ENCODE measurements around the gene AP2B1.
"Not testable (repeated sequence)": the region's sequence is repeated elsewhere in the genome, so short reads cannot be mapped to it uniquely, and the experiment has no call there.

Gene AP2B1

GRCh38 chr17:35609831-35610230, 22.7 kb downstream of the AP2B1 start:
- Histone ChIP-seq H3K9me3 (replicated peaks in 1 of 11) (no peaks in the 10 kb centered on the region), H3K4me3 (no peak overlapping the region), H4K20me1 (peaks cover 0 to 40% (median 21%) of the 10 kb centered on the region in 11 experiments; a peak in 15 of 22 replicates), H3K36me3 (peaks cover 76 to 99% (median 88%) of the 10 kb centered on the region in 11 experiments), H3K27me3 (no peaks in the 10 kb centered on the region), H3K27ac (no peak overlapping the region), H3K9ac (no peak overlapping the region), H3K4me2 (no peak overlapping the region), H3K4me1 (no peaks in the 10 kb centered on the region)
- TF ChIP-seq Cebpa-rat (IDR thresholded peaks at IDR 0.05) = no peak

DNA sequence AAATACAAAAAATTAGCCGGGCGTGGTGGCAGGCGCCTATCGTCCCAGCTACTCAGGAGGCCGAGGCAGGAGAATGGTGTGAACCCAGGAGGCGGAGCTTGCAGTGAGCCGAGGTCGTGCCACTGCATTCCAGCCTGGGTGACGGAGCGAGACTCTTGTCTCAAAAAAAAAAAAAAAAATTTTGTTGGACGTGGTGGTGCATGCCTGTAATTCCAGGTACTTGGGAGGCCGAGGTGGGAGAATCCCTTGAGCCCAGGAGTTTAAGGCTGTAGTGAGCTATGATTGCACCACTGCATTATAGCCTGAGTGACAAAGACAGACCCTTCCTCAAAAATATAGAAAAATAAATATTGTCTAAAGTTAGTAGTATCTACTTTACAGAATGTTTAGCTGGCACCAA, 23.6 kb downstream of the AP2B1 start:
- not testable (repeated sequence) for H3K9me3 ChIP-seq (replicated peaks in 1 of 11); H3K4me3 ChIP-seq; H3K27ac ChIP-seq; H3K4me2 ChIP-seq; H3K4me1 ChIP-seq; H3K9ac ChIP-seq; H3K27me3 ChIP-seq
- Histone ChIP-seq H4K20me1 (peaks cover 0 to 50% (median 21%) of the 10 kb centered on the region in 11 experiments; a peak in 15 of 22 replicates), H3K36me3 (peaks cover 73 to 99% (median 86%) of the 10 kb centered on the region in 11 experiments)

GRCh38 chr17:35612924-35613521, 25.9 kb downstream of the AP2B1 start:
- no peak for TF ChIP-seq Cebpa-rat (IDR thresholded peaks at IDR 0.05)
- H3K27ac ChIP-seq = no peak overlapping the region
- peaks cover 0 to 11% (median 5%) of the 10 kb centered on the region in 10 experiments; a peak in 8 of 20 replicates for H3K4me1 ChIP-seq
- no peak overlapping the region for H3K4me3 ChIP-seq
- no peak overlapping the region for H3K4me2 ChIP-seq
- no peaks in the 10 kb centered on the region for H3K9me3 ChIP-seq (replicated peaks in 1 of 11)
- no peak overlapping the region for H3K9ac ChIP-seq
- H3K36me3 ChIP-seq = peaks cover 59 to 96% (median 75%) of the 10 kb centered on the region in 11 experiments
- H4K20me1 ChIP-seq = peaks cover 0 to 66% (median 25%) of the 10 kb centered on the region in 11 experiments; a peak in 15 of 22 replicates
- no peaks in the 10 kb centered on the region for H3K27me3 ChIP-seq

DNA sequence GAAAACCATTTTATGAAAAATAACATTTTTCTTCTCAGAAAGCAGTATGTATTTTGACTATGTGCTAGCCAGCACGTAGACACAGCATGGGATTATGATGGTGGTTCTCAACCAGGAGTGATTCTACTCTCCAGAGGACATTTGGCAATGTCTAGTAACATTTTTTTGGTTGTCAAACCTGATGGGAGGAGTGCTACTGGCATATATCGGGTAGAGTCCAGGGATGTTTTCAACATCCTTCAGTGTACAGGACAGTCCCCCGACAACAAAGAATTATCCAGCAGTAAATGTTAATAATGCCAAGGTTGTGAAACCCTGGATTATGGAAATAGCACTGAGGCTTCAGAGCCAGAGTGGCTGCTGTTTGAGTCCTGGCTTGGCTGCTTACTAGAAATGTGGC, 27.7 kb downstream of the AP2B1 start:
- Histone ChIP-seq H3K27me3 (no peaks in the 10 kb centered on the region), H4K20me1 (peaks cover 0 to 74% (median 26%) of the 10 kb centered on the region in 11 experiments; a peak in 15 of 22 replicates), H3K4me1 (peaks cover 0 to 15% (median 9%) of the 10 kb centered on the region in 10 experiments; a peak in 8 of 20 replicates), H3K4me3 (no peak overlapping the region), H3K27ac (no peak overlapping the region), H3K36me3 (peaks cover 54 to 96% (median 67%) of the 10 kb centered on the region in 11 experiments), H3K4me2 (no peak overlapping the region), H3K9ac (no peak overlapping the region), H3K9me3 (replicated peaks in 1 of 11) (no peaks in the 10 kb centered on the region)
- TF ChIP-seq Cebpa-rat (IDR thresholded peaks at IDR 0.05) = no peak

DNA sequence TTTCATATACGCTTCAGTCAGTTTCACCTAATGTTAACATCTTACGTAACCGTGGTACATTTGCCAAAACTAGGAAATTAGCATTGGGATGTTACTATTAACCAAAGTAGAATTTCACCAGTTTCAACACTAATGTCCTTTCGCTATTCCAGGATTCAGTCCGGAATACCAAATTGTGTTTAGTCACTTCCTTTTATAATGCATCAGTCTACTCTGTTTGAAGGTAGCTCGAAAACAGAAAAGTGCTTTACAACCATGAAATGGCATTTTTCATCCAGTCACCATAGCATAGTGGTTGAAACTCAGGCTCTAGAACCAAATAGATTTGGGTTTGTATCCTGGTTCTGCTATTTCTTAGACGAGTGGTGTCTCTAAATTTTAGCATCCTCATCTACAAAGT, 29.4 kb downstream of the AP2B1 start:
- Histone ChIP-seq H3K4me3 (no peak overlapping the region), H3K27me3 (no peaks in the 10 kb centered on the region), H3K4me2 (peak overlapping the region in 2 of 11 experiments; percentile 11 to 13; a peak in 1 of 22 replicates), H4K20me1 (peaks cover 0 to 85% (median 25%) of the 10 kb centered on the region in 11 experiments; a peak in 15 of 22 replicates), H3K36me3 (peaks cover 46 to 94% (median 63%) of the 10 kb centered on the region in 11 experiments), H3K27ac (peak overlapping the region in 2 of 11 experiments; percentile 30 to 48; a peak in 3 of 22 replicates), H3K9ac (no peak overlapping the region), H3K4me1 (peaks cover 0 to 15% (median 9%) of the 10 kb centered on the region in 10 experiments; a peak in 8 of 20 replicates), H3K9me3 (replicated peaks in 1 of 11) (no peaks in the 10 kb centered on the region)
- TF ChIP-seq Cebpa-rat (IDR thresholded peaks at IDR 0.05) = no peak

DNA sequence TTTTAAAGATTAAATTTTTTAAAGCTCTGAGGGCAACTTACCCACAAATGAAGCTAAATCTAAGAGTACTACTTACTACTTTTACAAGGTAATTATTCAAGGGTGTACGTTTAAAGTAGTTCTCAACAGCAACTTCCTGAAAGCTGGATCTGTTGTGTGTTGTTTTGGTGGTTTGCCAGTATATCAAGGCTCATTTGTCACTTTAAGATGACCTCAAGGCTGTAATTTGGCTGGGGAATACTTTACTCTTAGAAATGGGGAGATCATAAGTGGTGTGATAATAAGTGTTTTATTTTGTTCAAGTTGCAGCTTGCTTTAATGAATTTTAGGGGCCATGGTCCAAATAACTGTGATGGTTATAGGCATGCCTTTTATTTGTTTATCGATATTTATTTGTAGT, 30.4 kb downstream of the AP2B1 start:
- Histone ChIP-seq H3K4me1 (peaks cover 0 to 15% (median 9%) of the 10 kb centered on the region in 10 experiments; a peak in 8 of 20 replicates), H3K9me3 (replicated peaks in 1 of 11) (no peaks in the 10 kb centered on the region), H3K4me2 (no peak overlapping the region), H3K36me3 (peaks cover 46 to 92% (median 57%) of the 10 kb centered on the region in 11 experiments), H3K27me3 (no peaks in the 10 kb centered on the region), H3K27ac (no peak overlapping the region), H4K20me1 (peaks cover 0 to 84% (median 18%) of the 10 kb centered on the region in 11 experiments; a peak in 15 of 22 replicates), H3K9ac (no peak overlapping the region), H3K4me3 (no peak overlapping the region)
- no peak for TF ChIP-seq Cebpa-rat (IDR thresholded peaks at IDR 0.05)

DNA sequence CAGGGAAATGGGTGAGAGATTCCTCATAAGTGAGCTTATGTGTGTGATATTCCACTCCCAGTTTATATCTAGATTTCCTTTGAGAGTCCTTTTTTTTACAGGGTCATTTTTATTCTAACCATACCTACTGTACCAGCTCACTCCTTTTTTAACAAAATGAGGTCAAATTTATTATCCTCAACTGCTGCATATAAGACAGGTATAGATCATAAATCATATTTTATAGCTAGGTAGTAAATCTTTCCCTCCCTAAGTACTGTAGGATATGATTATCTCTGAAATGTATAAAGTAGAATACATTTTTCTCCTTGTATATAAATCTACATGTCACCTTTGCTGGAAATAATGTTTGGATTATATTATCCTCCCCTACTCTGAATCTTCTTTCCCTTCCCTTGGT, 31.5 kb downstream of the AP2B1 start:
- peaks cover 0 to 74% (median 12%) of the 10 kb centered on the region in 11 experiments; a peak in 15 of 22 replicates for H4K20me1 ChIP-seq
- TF ChIP-seq Cebpa-rat (IDR thresholded peaks at IDR 0.05) = no peak
- no peak overlapping the region for H3K4me2 ChIP-seq
- H3K9me3 ChIP-seq (replicated peaks in 1 of 11) = no peaks in the 10 kb centered on the region
- peaks cover 0 to 15% (median 9%) of the 10 kb centered on the region in 10 experiments; a peak in 8 of 20 replicates for H3K4me1 ChIP-seq
- H3K27me3 ChIP-seq = no peaks in the 10 kb centered on the region
- no peak overlapping the region for H3K27ac ChIP-seq
- no peak overlapping the region for H3K9ac ChIP-seq
- peaks cover 46 to 94% (median 65%) of the 10 kb centered on the region in 11 experiments for H3K36me3 ChIP-seq
- H3K4me3 ChIP-seq = no peak overlapping the region

GRCh38 chr17:35621768-35622167, 34.6 kb downstream of the AP2B1 start:
- Histone ChIP-seq H3K4me3 (no peak overlapping the region), H3K9ac (no peak overlapping the region), H4K20me1 (peaks cover 0 to 71% (median 7%) of the 10 kb centered on the region in 11 experiments; a peak in 8 of 22 replicates), H3K4me2 (no peak overlapping the region), H3K36me3 (peaks cover 46 to 95% (median 74%) of the 10 kb centered on the region in 11 experiments), H3K9me3 (replicated peaks in 1 of 11) (no peaks in the 10 kb centered on the region), H3K27ac (no peak overlapping the region), H3K27me3 (no peaks in the 10 kb centered on the region), H3K4me1 (peaks cover 0 to 24% (median 21%) of the 10 kb centered on the region in 10 experiments; a peak in 17 of 20 replicates)
- no peak for TF ChIP-seq Cebpa-rat (IDR thresholded peaks at IDR 0.05)

DNA sequence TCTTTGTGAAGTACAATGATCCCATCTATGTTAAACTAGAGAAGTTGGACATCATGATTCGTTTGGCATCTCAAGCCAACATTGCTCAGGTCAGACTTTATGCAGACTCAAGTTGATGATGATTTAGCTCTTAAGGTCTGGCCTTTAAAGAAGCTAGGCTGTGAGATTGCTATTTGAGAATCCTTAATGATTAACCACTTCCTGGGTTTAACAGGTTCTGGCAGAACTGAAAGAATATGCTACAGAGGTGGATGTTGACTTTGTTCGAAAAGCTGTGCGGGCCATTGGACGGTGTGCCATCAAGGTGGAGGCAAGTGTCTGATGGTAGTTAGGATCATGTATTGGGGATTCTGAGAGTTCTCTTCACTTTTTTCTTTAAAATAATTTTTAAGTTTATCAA, 40.3 kb downstream of the AP2B1 start:
- peaks cover 0 to 21% (median 18%) of the 10 kb centered on the region in 10 experiments; a peak in 17 of 20 replicates for H3K4me1 ChIP-seq
- no peaks in the 10 kb centered on the region for H3K9me3 ChIP-seq (replicated peaks in 1 of 11)
- H3K4me3 ChIP-seq = no peak overlapping the region
- TF ChIP-seq Cebpa-rat (IDR thresholded peaks at IDR 0.05) = no peak
- peaks cover 0 to 51% (median 0%) of the 10 kb centered on the region in 11 experiments; a peak in 7 of 22 replicates for H4K20me1 ChIP-seq
- no peak overlapping the region for H3K27ac ChIP-seq
- no peaks in the 10 kb centered on the region for H3K27me3 ChIP-seq
- peaks cover 80 to 100% (median 95%) of the 10 kb centered on the region in 11 experiments for H3K36me3 ChIP-seq
- H3K4me2 ChIP-seq = peak overlapping the region in 7 of 11 experiments; percentile 20 to 72 (median 38); a peak in 9 of 22 replicates
- H3K9ac ChIP-seq = no peak overlapping the region
